ENCODE measurements around the gene CFL1.

GRCh38 chr11:65863889-65864705 is 6.1 kb upstream of the CFL1 start:
- TF ChIP-seq CTCF (IDR thresholded peaks at IDR 0.05) (no peak), POLR2A (IDR thresholded peaks at IDR 0.05) (no peak)
